Endothelial cell of umbilical vein (primary cell): Measurements from ENCODE around the gene LENG8.

Experiments used
- CTCF ChIP-seq, 2 donors: IDR thresholded peaks; 1 replicate in 1 of 2; 2 replicates in 1 of 2; pipeline ENCODE4 v1.5.1; 2011; ENCODE audit warnings: low read length in 2 of 2, mild to moderate bottlenecking in 2 of 2, moderate library complexity in 2 of 2, control low read depth in 1 of 2, inconsistent platforms in 1 of 2, low read depth in 1 of 2; ENCODE audit not compliant: insufficient read depth in 1 of 2; ENCODE audit errors: extremely low read depth in 1 of 2
- EZH2 ChIP-seq: IDR thresholded peaks from 2 replicates; pipeline ENCODE4 v1.6.1; 2012; ENCODE audit warnings: borderline replicate concordance, low read depth, mild to moderate bottlenecking, moderate library complexity, low read length, inconsistent platforms; ENCODE audit not compliant: severe bottlenecking
- GATA2 ChIP-seq: IDR thresholded peaks from 2 replicates; pipeline ENCODE4 v1.7.0; 2011; ENCODE audit warnings: low read depth, mild to moderate bottlenecking, moderate library complexity, mixed read lengths, low read length; ENCODE audit not compliant: insufficient read length, insufficient read depth
- POLR2A ChIP-seq: IDR thresholded peaks from 2 replicates; pipeline ENCODE4 v1.6.1; 2012; ENCODE audit warnings: low read depth, mild to moderate bottlenecking, control low read depth, low read length
- POLR2AphosphoS5 ChIP-seq: IDR thresholded peaks from 2 replicates; pipeline ENCODE4 v1.6.1; 2012; ENCODE audit warnings: low read depth, mild to moderate bottlenecking, control low read depth, low read length, moderate library complexity; ENCODE audit not compliant: insufficient read depth

GRCh38 chr19:54502518-54503048, 53.6 kb downstream of the LENG8 start, which contains the start of gene LAIR2:
- TF ChIP-seq CTCF (IDR thresholded peaks at IDR 0.05; ENCODE audit: extremely low read depth in 1 of 2, insufficient read depth in 1 of 2, low read depth in 1 of 2, low read length in 2 of 2), result no peak
- TF ChIP-seq POLR2A, result no peak
- TF ChIP-seq POLR2AphosphoS5, result no peak
- TF ChIP-seq EZH2, result no peak
- TF ChIP-seq GATA2, result no peak
